ENCODE data around the gene NCAM1. TPM values are rescaled to one million over a fixed set of nuclear protein-coding genes. Genes with fewer than 3 reads are reported as not detected.

Gene NCAM1
- polyA plus RNA-seq, 2 of the 4 experiments (the other 2 are of a cell fraction): 0.01 to 0.12 TPM

DNA sequence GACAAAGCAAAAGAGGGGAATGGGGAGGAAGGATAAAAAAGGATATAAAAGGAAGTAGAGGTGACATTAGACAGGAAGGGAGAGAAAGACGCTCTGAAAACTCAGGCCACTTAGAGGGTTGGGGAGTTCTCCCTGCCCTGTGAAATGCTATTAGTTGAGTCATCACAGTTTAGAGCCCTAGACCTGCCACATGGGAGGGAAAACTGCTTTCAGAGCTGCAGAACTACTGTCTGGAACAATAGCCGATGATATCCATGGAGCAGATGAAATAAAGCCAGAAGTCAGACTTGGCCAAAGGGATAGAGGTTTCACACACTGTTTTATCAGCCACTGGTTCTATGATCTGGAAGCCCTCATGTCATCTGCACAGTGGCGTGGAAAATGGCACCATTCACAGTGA is 157.9 kb downstream of the NCAM1 start:
- Histone ChIP-seq H3K4me1 (no peaks in the 10 kb centered on the region), H3K4me2 (no peak overlapping the region), H3K9me3 (no peaks in the 10 kb centered on the region), H3K4me3 (no peak overlapping the region), H3K27ac (no peak overlapping the region)
- no peak for ATAC-seq
- DNase-seq (ENCODE audit: low read depth in 1 of 2, low spot score in 1 of 2): no peak
- POLR2A ChIA-PET: no interaction called here
- 38% methylated on average over 3 of the region's 3 CpGs for WGBS (ENCODE audit: missing lambda C conversion rate)
- FAIRE-seq: no peak
- CTCF ChIA-PET: no interaction called here
- TF ChIP-seq MYC (IDR thresholded peaks at IDR 0.05; ENCODE audit: borderline replicate concordance, low read length): no peak
- TF ChIP-seq, protein P1, sequence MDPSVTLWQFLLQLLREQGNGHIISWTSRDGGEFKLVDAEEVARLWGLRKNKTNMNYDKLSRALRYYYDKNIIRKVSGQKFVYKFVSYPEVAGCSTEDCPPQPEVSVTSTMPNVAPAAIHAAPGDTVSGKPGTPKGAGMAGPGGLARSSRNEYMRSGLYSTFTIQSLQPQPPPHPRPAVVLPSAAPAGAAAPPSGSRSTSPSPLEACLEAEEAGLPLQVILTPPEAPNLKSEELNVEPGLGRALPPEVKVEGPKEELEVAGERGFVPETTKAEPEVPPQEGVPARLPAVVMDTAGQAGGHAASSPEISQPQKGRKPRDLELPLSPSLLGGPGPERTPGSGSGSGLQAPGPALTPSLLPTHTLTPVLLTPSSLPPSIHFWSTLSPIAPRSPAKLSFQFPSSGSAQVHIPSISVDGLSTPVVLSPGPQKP (IDR thresholded peaks at IDR 0.05; ENCODE audit: low read depth, low read length): no peak
- TF ChIP-seq POLR2AphosphoS2 (conservative IDR thresholded peaks at IDR 0.05; ENCODE audit: low read length): no peak
- no peak for TF ChIP-seq HDAC2 (IDR thresholded peaks at IDR 0.05)

DNA sequence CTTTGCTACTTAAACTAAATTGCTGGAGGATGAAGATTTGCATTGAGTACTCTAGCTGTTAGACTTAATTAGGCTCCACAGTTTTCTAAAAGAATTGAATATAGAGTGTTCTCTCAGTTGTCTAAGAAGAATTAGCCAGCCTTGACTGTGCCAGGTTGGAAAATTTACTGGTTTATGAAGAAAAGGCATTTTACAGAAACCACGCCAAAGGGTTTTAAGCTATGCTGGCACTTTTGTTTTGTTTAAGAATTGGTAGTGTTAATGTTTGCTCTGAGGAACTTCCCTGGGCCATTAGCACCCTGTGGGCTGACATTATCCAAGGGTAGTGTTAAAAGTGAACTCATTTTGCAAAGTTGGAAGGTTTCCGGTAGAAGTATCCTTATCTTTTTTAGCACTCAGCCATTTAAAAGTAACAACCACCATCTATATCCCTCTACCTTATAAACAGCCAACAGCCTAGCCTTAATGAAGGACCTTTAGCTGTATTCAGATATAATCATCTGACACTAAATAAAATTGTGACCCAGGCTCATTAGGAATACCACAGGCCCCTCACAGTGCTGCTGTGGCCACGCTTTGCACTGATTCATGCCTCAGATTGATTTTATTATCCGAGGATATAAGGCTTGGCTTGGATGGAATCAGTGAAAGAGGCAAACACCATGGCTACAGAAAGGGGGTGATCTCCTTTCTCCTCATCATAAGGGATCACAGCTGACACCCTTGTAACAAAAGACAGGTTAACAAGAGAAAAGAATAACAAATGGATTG is 158.9 kb downstream of the NCAM1 start:
- CTCF ChIA-PET: no interaction called here

DNA sequence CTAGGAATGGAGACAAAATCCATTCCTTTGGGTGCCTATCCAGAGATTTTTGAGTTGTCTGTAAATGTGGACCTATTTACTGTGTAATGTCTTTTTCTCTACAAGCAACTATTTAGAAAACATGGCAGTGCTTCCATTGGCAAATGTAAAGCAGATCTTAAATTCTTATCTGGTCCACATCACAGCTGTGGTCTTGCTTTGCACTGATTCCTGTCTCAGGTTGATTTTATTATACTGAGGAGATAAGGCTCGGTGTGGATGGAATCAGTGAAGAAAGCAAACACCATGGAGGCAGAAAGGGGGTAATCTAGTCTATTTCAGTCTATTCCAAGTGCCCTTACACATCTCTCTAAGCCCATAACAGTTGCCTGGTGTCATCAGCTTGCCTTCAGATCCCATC is 160.5 kb downstream of the NCAM1 start:
- ChIA-PET CTCF (no interaction called here), POLR2A (no interaction called here)
- Histone ChIP-seq H3K4me3 (no peak overlapping the region), H3K4me1 (no peaks in the 10 kb centered on the region), H3K27ac (no peak overlapping the region), H3K9me3 (no peaks in the 10 kb centered on the region), H3K4me2 (no peak overlapping the region)
- DNase-seq (ENCODE audit: low read depth in 1 of 2, low spot score in 1 of 2) (no peak), FAIRE-seq (no peak), ATAC-seq (no peak)
- 0% methylated on average over 1 of the region's 1 CpG for WGBS (ENCODE audit: missing lambda C conversion rate)
- TF ChIP-seq NR3C1 (IDR thresholded peaks at IDR 0.05): no peak
- TF ChIP-seq PHF8 (IDR thresholded peaks at IDR 0.05; ENCODE audit: borderline replicate concordance, low read depth): no peak
- no peak for TF ChIP-seq KDM5A (IDR thresholded peaks at IDR 0.05)
- TF ChIP-seq FOSL2 (IDR thresholded peaks at IDR 0.05): no peak
- TF ChIP-seq FOSL2 (CRISPR knock-in tag; IDR thresholded peaks at IDR 0.05): no peak
- TF ChIP-seq HOXB5 (CRISPR knock-in tag; IDR thresholded peaks at IDR 0.05): no peak
- no peak for TF ChIP-seq EP300 (IDR thresholded peaks at IDR 0.05)
- TF ChIP-seq, protein P2, sequence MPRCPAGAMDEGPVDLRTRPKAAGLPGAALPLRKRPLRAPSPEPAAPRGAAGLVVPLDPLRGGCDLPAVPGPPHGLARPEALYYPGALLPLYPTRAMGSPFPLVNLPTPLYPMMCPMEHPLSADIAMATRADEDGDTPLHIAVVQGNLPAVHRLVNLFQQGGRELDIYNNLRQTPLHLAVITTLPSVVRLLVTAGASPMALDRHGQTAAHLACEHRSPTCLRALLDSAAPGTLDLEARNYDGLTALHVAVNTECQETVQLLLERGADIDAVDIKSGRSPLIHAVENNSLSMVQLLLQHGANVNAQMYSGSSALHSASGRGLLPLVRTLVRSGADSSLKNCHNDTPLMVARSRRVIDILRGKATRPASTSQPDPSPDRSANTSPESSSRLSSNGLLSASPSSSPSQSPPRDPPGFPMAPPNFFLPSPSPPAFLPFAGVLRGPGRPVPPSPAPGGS (IDR thresholded peaks at IDR 0.05): no peak
- no peak for TF ChIP-seq HDAC2 (IDR thresholded peaks at IDR 0.05)
- no peak for TF ChIP-seq MYC (IDR thresholded peaks at IDR 0.05; ENCODE audit: borderline replicate concordance, low read length)
- TF ChIP-seq, protein P3, sequence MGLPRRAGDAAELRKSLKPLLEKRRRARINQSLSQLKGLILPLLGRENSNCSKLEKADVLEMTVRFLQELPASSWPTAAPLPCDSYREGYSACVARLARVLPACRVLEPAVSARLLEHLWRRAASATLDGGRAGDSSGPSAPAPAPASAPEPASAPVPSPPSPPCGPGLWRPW (IDR thresholded peaks at IDR 0.05): no peak
- TF ChIP-seq TFCP2L1 (CRISPR knock-in tag; IDR thresholded peaks at IDR 0.05): no peak
- no peak for TF ChIP-seq ZNF302 (CRISPR knock-in tag; IDR thresholded peaks at IDR 0.05)
- TF ChIP-seq SMC3 (IDR thresholded peaks at IDR 0.05): no peak
- TF ChIP-seq, protein P4, sequence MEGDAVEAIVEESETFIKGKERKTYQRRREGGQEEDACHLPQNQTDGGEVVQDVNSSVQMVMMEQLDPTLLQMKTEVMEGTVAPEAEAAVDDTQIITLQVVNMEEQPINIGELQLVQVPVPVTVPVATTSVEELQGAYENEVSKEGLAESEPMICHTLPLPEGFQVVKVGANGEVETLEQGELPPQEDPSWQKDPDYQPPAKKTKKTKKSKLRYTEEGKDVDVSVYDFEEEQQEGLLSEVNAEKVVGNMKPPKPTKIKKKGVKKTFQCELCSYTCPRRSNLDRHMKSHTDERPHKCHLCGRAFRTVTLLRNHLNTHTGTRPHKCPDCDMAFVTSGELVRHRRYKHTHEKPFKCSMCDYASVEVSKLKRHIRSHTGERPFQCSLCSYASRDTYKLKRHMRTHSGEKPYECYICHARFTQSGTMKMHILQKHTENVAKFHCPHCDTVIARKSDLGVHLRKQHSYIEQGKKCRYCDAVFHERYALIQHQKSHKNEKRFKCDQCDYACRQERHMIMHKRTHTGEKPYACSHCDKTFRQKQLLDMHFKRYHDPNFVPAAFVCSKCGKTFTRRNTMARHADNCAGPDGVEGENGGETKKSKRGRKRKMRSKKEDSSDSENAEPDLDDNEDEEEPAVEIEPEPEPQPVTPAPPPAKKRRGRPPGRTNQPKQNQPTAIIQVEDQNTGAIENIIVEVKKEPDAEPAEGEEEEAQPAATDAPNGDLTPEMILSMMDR (IDR thresholded peaks at IDR 0.05): no peak
- TF ChIP-seq, protein P1 (IDR thresholded peaks at IDR 0.05; ENCODE audit: low read depth, low read length): no peak
- TF ChIP-seq ZSCAN20 (CRISPR knock-in tag; IDR thresholded peaks at IDR 0.05): no peak

More for the DNA sequence above, 158.9 kb downstream of the NCAM1 start:
- no peaks in the 10 kb centered on the region for H3K4me1 ChIP-seq
- 27% methylated on average over 4 of the region's 4 CpGs for WGBS (ENCODE audit: missing lambda C conversion rate)
- no peaks in the 10 kb centered on the region for H3K9me3 ChIP-seq
- no peak overlapping the region for H3K4me2 ChIP-seq
- no peak for FAIRE-seq
- TF ChIP-seq FOXS1 (CRISPR knock-in tag; IDR thresholded peaks at IDR 0.05) (no peak), ZFP36 (IDR thresholded peaks at IDR 0.05; ENCODE audit: borderline replicate concordance, partially characterized antibody) (no peak), NFE2L2 (conservative IDR thresholded peaks at IDR 0.05; ENCODE audit: low read length) (no peak), MYC (IDR thresholded peaks at IDR 0.05; ENCODE audit: borderline replicate concordance, low read length) (no peak), CBX2 (IDR thresholded peaks at IDR 0.05; ENCODE audit: borderline replicate concordance, low read depth) (no peak), MAFK (IDR thresholded peaks at IDR 0.05; ENCODE audit: partially characterized antibody) (no peak), HOXB5 (CRISPR knock-in tag; IDR thresholded peaks at IDR 0.05) (no peak), POLR2AphosphoS2 (conservative IDR thresholded peaks at IDR 0.05; ENCODE audit: low read length) (no peak), EHF (CRISPR knock-in tag; IDR thresholded peaks at IDR 0.05) (no peak), JUNB (IDR thresholded peaks at IDR 0.05) (no peak), SREBF2 (IDR thresholded peaks at IDR 0.05) (no peak), BHLHE40 (IDR thresholded peaks at IDR 0.05; ENCODE audit: low read depth, low read length) (no peak)
- TF ChIP-seq, protein P5, sequence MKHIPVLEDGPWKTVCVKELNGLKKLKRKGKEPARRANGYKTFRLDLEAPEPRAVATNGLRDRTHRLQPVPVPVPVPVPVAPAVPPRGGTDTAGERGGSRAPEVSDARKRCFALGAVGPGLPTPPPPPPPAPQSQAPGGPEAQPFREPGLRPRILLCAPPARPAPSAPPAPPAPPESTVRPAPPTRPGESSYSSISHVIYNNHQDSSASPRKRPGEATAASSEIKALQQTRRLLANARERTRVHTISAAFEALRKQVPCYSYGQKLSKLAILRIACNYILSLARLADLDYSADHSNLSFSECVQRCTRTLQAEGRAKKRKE (CRISPR knock-in tag; IDR thresholded peaks at IDR 0.05; ENCODE audit: low read depth): no peak
- TF ChIP-seq, protein P6, sequence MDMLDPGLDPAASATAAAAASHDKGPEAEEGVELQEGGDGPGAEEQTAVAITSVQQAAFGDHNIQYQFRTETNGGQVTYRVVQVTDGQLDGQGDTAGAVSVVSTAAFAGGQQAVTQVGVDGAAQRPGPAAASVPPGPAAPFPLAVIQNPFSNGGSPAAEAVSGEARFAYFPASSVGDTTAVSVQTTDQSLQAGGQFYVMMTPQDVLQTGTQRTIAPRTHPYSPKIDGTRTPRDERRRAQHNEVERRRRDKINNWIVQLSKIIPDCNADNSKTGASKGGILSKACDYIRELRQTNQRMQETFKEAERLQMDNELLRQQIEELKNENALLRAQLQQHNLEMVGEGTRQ (IDR thresholded peaks at IDR 0.05): no peak
- TF ChIP-seq, protein P3 (IDR thresholded peaks at IDR 0.05): no peak
- DNase-seq (ENCODE audit: low read depth in 1 of 2, low spot score in 1 of 2): no peak
- POLR2A ChIA-PET: no interaction called here
- ATAC-seq: no peak
- no peak overlapping the region for H3K27ac ChIP-seq
- H3K4me3 ChIP-seq: no peak overlapping the region

Data from A549 (cell line).